Progenitor cell of endocrine pancreas (in vitro differentiated cells): ENCODE results near the gene METTL13. TPM values are rescaled to one million over a fixed set of nuclear protein-coding genes. Genes with fewer than 3 reads are reported as not detected.

Experiments
- DNase-seq: peaks from one replicate; pipeline ENCODE4 v3.0.0; 2021; ENCODE audit warnings: low spot score; ENCODE audit not compliant: unreplicated experiment
- H3K27ac Mint-ChIP-seq: 2 replicates; pipeline ENCODE4 v1.8.0; 2021; ENCODE audit warnings: mild to moderate bottlenecking, moderate library complexity, mixed read lengths
- H3K27me3 Mint-ChIP-seq: 2 replicates; pipeline ENCODE4 v1.8.0; 2021; ENCODE audit warnings: mixed read lengths
- H3K36me3 Mint-ChIP-seq: 2 replicates; pipeline ENCODE4 v1.8.0; 2022; ENCODE audit warnings: mixed read lengths; ENCODE audit not compliant: insufficient read depth
- H3K4me1 Mint-ChIP-seq: 2 replicates; pipeline ENCODE4 v1.8.0; 2021; ENCODE audit warnings: low read depth, mixed read lengths
- H3K4me3 Mint-ChIP-seq: 2 replicates; pipeline ENCODE4 v1.8.0; 2021; ENCODE audit warnings: low read depth, mild to moderate bottlenecking, moderate library complexity, mixed read lengths
- H3K9me3 Mint-ChIP-seq: 2 replicates; pipeline ENCODE4 v1.8.0; 2021; ENCODE audit warnings: low read depth, mixed read lengths
- total RNA-seq: library from RNA; stranded (reverse); gene quantifications from 2 replicates; pipeline ENCODE4 v1.2.1, GENCODE V29; 2021
- TF ChIP-seq, protein P1 (sequence below): fragments of 200-600 bp; sonication (generic); IDR thresholded peaks from one replicate; pipeline ENCODE4 v1.5.0; 2021; ENCODE audit warnings: antibody characterized with exemption, mild to moderate bottlenecking; ENCODE audit not compliant: unreplicated experiment

Gene METTL13
- total RNA-seq, 1 donor from 2014 or later, result 30.8 TPM

DNA sequence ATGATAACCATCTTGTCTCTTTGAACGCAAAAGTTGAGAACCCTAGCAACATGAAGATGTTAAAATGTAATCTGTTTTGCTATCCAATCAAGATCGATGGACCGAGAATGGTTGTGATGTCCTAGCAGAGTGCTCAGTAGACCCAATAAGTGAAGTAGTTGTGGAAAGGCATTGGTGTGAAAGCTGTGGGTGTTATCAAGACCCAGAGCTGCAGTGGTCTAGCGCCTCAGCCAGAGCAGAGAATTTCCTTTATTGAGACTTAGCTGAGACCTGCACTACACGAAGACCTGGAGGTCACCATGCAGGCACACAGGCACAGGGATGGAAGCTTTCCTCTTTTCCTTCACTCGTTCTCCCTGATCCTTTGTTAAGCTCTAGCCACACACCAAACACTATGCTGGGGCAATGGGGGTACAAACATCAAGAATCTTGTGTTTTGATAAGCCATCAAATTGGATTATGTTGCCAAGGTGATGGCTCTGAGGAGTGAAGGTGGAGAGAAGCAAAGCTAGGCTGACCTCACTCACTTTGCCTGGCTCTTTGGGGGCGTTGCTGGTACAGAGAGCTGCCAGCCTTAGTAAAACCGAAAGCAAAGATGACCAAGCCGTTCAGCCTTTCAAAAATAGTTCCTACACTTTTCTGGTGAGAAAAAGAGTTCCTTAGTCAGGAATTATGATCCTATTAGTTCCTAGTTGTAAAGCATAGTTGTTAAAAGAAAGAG lies 24.1 kb downstream of the METTL13 start:
- no peak for DNase-seq
- H3K4me3 Mint-ChIP-seq, result no peak overlapping the region
- H3K9me3 Mint-ChIP-seq, result no peaks in the 10 kb centered on the region
- H3K36me3 Mint-ChIP-seq, result no peaks in the 10 kb centered on the region
- TF ChIP-seq, protein P1, sequence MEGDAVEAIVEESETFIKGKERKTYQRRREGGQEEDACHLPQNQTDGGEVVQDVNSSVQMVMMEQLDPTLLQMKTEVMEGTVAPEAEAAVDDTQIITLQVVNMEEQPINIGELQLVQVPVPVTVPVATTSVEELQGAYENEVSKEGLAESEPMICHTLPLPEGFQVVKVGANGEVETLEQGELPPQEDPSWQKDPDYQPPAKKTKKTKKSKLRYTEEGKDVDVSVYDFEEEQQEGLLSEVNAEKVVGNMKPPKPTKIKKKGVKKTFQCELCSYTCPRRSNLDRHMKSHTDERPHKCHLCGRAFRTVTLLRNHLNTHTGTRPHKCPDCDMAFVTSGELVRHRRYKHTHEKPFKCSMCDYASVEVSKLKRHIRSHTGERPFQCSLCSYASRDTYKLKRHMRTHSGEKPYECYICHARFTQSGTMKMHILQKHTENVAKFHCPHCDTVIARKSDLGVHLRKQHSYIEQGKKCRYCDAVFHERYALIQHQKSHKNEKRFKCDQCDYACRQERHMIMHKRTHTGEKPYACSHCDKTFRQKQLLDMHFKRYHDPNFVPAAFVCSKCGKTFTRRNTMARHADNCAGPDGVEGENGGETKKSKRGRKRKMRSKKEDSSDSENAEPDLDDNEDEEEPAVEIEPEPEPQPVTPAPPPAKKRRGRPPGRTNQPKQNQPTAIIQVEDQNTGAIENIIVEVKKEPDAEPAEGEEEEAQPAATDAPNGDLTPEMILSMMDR, result no peak
- no peaks in the 10 kb centered on the region for H3K4me1 Mint-ChIP-seq
- H3K27ac Mint-ChIP-seq, result no peak overlapping the region
- H3K27me3 Mint-ChIP-seq, result no peaks in the 10 kb centered on the region

DNA sequence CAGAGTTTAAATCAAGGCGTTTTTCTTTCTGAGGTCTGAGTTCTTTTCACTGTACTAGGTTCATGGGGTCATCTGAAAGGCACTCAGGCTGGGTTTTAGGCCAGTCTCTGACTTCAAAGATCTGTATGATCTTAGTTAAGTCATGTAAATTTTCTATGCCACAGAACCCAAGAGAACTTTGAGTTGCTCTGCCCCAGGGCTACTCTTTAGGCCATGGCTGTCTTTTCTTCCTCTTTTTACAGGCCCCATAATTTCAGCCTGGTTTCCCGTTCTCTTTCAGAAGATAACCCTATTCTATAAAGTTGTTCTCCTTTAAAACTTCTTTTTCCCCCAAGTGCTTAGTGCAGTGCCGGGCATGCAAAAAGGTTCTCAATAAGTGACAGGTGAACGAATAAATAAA lies 26.1 kb downstream of the METTL13 start:
- no peak for DNase-seq
- TF ChIP-seq, protein P1, result no peak
- no peaks in the 10 kb centered on the region for H3K9me3 Mint-ChIP-seq
- H3K36me3 Mint-ChIP-seq, result no peaks in the 10 kb centered on the region
- no peak overlapping the region for H3K27ac Mint-ChIP-seq
- H3K4me3 Mint-ChIP-seq, result no peak overlapping the region
- H3K27me3 Mint-ChIP-seq, result no peaks in the 10 kb centered on the region
- no peaks in the 10 kb centered on the region for H3K4me1 Mint-ChIP-seq

DNA sequence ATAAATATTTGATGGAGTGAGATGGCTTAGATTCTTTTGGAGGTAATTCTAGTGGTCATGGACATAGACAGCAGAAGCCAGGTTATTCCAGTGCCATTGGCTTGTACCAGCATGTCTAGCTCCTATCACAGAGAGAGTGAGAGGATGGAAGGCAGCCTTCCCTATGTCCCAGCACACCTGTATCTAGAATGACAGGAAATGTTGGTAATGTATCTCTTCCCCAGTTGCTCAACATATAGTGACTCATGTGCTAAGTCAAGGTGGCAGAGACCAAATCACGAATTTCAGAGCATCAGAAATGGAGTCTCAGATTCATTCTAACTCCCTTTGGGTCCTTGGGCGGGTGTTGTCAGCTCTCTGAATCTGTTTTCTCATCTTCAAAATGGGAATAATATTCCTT lies 28.4 kb downstream of the METTL13 start:
- Mint-ChIP-seq H3K27ac (no peak overlapping the region), H3K4me3 (no peak overlapping the region), H3K4me1 (no peaks in the 10 kb centered on the region), H3K27me3 (no peaks in the 10 kb centered on the region), H3K36me3 (no peaks in the 10 kb centered on the region), H3K9me3 (no peaks in the 10 kb centered on the region)
- DNase-seq, result no peak
- TF ChIP-seq, protein P1, result no peak

DNA sequence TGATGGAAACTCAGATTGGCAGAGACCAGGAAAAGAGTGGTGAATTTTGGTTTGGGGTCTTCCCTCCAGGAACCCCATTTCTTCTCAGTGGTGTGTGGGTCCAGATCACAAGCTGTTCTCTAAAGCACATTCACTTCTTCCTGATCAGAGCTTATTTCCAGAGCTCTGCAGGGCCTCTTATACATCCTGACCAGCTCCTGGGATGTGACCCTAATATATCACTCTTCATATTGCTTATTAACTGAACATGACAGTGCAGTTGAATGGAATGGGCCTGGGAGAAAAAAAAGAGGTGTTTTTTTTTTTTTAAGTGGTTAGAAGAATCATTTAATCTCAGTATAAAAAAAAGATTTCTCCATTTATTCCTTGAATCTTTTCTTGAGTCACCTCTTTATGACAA lies 30.2 kb downstream of the METTL13 start:
- Mint-ChIP-seq H3K9me3 (no peaks in the 10 kb centered on the region), H3K27ac (no peak overlapping the region), H3K4me3 (no peak overlapping the region), H3K36me3 (no peaks in the 10 kb centered on the region), H3K4me1 (no peaks in the 10 kb centered on the region), H3K27me3 (no peaks in the 10 kb centered on the region)
- TF ChIP-seq, protein P1, result no peak
- DNase-seq, result no peak

DNA sequence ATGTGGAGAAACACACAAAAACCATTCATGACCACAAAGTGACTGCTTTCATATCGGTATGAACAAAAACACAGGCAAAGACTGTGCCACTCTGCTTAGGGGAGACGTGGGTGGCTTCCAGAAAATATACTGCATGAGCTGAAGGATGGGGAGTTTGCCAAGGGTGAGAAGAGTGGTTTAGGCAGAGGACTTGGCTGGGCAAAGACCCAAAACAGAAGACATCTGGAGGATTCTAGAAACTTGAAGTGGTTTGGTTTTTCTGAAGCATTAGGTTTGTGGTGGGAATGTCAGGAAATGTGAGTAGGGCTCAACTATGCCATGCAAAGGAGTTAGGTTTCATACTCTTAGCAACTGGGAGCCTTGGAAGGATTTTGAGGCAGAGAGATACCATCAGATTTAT lies 33.2 kb downstream of the METTL13 start:
- H3K4me3 Mint-ChIP-seq, result no peak overlapping the region
- H3K27ac Mint-ChIP-seq, result no peak overlapping the region
- H3K4me1 Mint-ChIP-seq, result no peaks in the 10 kb centered on the region
- no peaks in the 10 kb centered on the region for H3K27me3 Mint-ChIP-seq
- no peak for DNase-seq
- no peaks in the 10 kb centered on the region for H3K36me3 Mint-ChIP-seq
- H3K9me3 Mint-ChIP-seq, result no peaks in the 10 kb centered on the region
- TF ChIP-seq, protein P1, result no peak
